GM18858 (cell line): ENCODE results near the gene LCN15.
"Not testable (repeated sequence)": the region's sequence is repeated elsewhere in the genome, so short reads cannot be mapped to it uniquely, and the experiment has no call there.

Source experiments
- ATAC-seq: cut with Tn5 transposase; IDR thresholded peaks from one replicate; pipeline ENCODE4 v1.9.1; 2021; ENCODE audit not compliant: unreplicated experiment

The LCN15 gene

GRCh38 chr9:136723362-136723976, 40.8 kb downstream of the LCN15 start:
- no peak for ATAC-seq

DNA sequence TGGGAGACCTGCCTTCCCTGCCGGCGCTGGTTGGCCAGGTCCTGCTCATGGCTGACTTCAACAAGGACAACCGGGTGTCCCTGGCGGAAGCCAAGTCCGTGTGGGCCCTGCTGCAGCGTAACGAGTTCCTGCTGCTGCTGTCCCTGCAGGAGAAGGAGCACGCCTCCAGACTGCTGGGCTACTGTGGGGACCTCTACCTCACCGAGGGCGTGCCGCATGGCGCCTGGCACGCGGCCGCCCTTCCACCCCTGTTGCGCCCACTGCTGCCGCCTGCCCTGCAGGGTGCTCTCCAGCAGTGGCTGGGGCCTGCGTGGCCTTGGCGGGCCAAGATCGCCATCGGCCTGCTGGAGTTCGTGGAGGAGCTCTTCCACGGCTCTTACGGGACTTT, 41.4 kb downstream of the LCN15 start:
- ATAC-seq: no peak

DNA sequence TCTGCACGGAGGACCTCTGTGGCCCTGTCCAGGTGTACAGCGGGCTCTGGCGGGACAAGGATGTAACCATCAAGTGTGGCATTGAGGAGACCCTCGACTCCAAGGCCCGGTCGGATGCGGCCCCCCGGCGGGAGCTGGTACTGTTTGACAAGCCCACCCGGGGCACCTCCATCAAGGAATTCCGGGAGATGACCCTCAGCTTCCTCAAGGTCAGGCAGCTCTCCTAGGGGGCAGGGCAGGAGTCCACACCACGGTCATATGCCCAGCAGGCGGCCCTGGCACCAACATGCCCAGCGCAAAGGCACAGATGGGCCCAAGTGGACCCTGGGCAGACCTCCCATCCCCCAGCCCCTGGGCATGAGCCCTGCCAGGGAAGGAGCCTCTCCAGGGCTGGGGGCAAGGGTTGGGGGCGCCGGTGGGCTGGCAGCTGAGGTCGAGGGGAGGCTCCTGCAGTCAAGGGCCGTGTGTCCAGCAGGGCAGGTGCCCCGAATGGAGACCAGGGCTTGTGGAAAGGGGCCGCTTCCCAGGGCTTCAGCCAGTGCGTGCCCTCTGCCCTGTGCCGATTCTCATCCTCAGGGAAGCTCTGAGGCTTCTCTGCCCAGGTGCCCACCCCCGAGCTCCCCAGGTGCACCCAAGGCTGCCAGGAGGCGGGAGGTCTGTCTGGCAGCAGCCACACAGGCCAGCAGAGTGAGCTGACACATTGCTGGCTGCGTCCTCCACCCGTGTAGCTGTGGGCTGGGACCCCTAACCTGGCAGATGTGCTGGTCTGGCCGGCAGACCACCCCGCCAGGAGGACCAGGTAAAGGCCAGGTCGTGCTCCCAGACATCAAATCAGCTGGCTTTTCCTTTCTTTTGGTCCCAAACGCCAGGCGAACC, 42.0 kb downstream of the LCN15 start:
- ATAC-seq: no peak

DNA sequence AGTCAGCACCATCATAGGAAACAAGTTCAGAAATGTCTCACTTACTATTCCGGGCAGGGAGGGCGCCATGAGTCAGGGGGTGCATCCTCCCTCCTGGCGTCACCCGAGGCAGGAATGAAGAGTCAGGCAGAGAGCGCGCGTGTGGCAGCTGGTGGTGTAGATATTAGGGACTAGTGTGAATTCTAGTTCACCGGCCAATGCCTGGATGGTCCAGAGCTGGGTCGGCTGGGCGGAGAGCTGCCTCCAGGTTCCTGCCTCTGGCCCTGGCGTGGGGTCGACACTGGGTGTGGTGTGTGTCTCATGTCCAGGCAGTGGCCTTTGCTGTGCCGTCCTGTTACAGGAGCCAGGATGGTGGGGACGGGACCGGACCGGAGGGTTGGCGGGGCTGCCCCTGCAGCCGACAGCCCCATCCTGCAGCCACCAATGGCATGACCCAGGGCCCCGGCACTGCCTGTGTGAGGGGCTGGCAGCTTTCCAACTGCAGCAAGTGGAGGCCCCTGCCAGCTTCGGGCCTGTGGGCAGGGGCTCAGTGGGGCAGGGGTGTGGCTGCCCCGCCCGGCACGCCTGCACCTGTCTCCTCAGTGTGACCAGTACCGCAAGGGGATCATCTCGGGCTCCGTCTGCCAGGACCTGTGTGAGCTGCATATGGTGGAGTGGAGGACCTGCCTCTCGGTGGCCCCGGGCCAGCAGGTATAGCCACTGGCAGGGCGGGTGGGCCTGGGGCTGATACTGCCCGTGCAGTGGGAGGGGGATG, 42.8 kb downstream of the LCN15 start:
- no peak for ATAC-seq

DNA sequence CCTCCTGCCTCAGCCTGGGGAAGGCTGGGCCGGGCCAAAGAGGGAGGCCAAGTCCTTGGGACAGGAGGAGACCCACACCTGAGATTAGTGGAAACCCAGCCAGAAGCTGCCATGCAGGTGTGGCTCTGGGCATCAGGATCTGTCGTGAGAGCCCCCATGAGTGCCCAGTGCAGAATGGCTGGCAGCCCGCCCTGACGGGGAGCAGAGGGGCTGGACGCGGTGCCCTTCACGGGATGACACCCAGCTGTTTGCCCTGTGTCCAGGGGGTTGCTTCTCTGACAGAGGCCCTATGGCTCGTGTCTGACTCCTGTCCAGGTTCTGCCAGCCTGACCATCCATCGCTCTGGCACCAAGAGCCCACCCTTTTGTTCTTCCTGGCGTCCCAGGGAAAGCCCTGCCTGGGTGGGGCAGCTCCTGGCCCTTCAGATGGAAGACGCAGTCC, 43.4 kb downstream of the LCN15 start:
- no peak for ATAC-seq

GRCh38 chr9:136720251-136720897, 43.9 kb downstream of the LCN15 start:
- ATAC-seq: no peak

- no peak for ATAC-seq
Measured at GRCh38 chr9:136719195-136719880, 45.0 kb downstream of the LCN15 start.

DNA sequence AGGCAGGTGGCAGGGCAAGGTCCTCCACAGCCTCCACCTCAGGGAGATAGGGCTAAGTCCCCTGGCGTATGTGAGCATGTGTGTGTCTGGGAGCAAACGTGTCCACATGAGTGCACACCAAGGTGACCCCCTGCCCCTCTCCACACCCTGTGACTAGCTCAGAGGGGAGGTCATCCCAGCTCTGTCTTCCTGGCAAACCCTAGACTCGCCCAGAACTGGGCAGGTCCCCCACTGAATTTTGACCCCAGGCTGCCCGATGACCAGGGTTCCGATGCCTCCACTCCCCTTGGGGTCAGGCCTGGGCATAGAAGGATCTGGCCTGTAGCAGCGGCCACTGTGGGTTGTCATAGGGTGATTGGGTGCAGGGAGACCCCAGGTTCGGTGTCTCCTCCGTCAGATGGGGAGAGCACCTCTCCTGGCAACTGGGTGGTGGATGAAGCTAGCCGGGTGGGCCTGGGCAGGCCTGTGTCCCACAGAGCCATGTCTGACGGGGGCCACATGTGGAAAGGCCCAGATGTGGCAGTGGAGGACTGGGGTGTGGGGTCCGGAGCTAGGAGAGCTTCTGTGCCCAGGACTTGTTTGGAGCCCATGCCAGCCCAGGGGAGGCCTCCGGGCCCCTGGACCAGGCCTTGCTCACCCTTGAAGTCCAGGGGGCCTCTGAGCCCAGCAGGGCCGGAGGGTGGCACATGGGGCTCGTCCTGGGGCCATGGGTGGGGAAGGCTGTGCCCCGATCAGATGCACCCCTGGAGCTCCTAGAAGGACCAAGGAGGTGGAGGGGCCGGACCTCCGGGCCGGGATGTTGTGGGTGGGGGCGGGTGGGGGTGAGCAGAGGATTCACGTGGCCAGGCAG, 45.7 kb downstream of the LCN15 start:
- ATAC-seq: no peak

DNA sequence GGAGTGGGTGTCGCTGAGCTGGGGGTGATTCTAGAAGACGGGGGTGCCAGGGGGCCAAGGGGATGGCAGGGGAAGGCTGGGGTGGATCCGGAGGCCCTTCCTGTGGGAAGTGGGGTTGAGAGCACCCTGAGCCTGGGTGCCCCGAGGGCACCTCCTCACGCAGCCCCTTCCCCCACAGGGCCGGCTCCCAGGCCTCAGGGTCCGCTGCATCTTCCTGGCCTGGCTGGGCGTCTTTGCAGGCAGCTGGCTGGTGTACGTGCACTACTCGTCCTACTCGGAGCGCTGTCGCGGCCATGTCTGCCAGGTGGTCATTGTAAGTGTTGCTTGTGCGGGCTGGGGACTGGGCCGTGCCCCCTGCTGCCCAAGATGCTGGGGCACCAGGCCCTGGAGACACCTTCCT, 46.9 kb downstream of the LCN15 start:
- ATAC-seq: no peak

GRCh38 chr9:136714893-136715274, 49.4 kb downstream of the LCN15 start:
- ATAC-seq: no peak

DNA sequence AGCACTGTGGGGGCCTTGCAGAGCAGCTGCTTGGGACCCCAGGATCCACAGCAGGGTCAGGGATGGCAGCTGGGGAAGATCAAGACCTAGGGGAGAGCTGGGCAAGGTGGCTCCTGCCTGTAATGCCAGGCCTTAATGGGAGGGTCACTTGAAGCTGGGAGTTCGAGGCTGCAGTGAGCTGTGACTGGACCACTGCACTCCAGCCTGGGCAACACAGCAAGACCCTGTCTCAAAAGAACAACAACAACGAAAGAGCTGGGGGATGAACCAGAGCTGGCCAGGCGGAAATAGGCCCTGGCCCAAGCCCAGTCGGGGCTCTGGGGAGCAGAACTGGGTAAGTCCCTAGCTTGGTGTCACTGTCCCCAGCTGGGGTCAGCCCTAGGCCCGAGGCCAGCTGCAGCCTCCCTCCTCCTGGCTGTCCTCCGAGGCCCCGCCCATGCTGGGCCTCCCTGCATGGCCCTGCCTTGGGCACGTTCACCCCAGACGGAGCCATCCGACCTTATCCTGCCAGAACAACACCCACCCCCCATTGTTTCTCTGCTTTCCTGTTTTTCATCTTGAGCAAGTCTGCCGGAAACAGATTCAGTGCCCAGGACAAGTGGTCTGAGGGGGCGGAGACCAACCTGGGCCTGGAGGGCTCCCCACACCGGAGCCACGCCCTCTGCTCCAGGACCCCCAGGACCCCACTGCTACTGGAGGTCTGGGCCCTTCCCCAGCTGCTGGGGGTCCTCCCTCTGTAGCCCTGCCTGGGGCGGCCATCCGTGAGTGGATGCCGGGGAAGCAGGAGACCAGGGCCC, 50.0 kb downstream of the LCN15 start:
- no peak for ATAC-seq

GRCh38 chr9:136713550-136713949, 50.8 kb downstream of the LCN15 start:
- ATAC-seq: no peak

GRCh38 chr9:136712690-136713544, 51.4 kb downstream of the LCN15 start:
- ATAC-seq: no peak

DNA sequence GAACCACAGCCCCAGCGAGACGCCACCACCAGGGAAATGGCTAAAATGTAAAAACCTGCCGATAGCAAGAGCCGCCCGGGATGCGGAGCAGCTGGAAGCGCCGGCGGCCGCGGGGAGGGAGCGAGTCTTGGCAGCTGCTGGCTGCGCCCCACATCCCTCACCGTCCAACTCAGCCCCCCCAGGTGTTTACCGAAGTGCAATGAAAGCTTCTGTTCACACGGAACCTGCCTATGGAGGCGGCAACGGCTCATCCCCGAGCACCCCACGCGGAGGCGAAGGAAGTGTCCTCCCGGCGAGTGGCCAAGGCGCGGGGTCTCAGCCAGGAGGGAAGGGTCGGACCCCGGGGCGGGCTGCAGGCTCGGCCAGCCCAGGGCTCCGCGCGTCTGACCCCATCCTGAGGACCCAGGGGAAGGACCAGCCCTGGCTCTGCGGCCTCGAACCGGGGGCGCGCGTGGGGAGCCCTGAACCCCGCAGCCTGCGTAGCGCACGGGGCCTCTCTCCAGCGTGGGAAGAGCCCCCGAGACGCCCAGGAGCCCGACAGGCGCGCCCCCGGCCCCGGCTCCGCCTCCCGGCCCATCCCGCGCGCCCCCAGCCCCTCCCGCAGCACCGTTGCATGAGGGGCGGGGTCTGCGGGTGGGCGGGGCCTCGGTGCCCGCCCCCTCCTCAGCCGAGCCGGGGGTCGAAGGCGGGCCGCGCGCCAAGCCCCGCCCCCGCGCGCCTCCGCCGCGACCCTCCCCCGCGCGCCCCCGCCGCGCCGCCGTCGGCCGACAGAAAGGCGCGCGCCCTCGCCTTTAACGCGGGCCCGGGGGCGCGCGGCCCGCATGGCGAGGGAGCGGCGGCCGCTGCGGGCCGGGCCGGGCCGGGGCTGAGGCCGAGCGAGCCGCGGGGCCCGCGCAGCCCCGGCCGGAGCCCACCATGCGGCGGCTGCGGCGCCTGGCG, 52.3 kb downstream of the LCN15 start, which contains the start of gene DIPK1B:
Gene DIPK1B (plus strand): TSS at position 822 of the 939 bp plus-strand sequence. CDS start 94 bp downstream, at position 916.
- no peak for ATAC-seq

DNA sequence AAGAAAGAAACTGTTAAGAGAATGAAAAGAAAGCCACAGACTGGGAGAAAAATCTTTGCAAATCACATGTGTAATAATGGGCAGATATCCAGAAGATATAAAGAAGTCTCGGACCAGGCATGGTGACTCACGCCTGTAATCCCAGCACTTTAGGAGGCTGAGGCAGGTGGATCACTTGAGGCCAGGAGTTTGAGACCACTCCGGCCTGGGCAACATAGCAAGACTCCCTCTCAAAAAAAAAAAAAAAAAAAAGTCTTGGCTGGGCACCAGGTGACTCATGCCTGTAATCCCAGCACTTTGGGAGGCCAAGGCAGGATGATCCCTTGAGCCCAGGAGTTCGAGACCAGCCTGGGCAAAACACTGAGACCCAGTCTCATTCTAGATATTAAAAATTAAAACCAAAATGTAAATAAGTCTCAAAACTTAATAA, 53.1 kb downstream of the LCN15 start:
- not testable (repeated sequence) for ATAC-seq

- ATAC-seq: no peak
Measured at GRCh38 chr9:136710543-136710942, 53.8 kb downstream of the LCN15 start.
